Muscle of leg (tissue), 11 donors: ENCODE measurements around the gene MYOF. TPM values are rescaled to one million over a fixed set of nuclear protein-coding genes. Genes with fewer than 3 reads are reported as not detected.
"Not testable (repeated sequence)": the region's sequence is repeated elsewhere in the genome, so short reads cannot be mapped to it uniquely, and the experiment has no call there.

Experiments used
- DNase-seq: peaks from one replicate; pipeline ENCODE4 v3.0.0; 2013
- H3K27ac ChIP-seq: one replicate; pipeline ENCODE4 v1.5.1; 2013; ENCODE audit warnings: mild to moderate bottlenecking, low read length, control low read depth
- H3K27me3 ChIP-seq: one replicate; pipeline ENCODE4 v1.6.1; 2013; ENCODE audit warnings: low read length; ENCODE audit not compliant: control insufficient read depth, insufficient read depth
- H3K36me3 ChIP-seq: one replicate; pipeline ENCODE4 v1.6.1; 2013; ENCODE audit warnings: low read length; ENCODE audit not compliant: control insufficient read depth, insufficient read depth
- H3K4me1 ChIP-seq: one replicate; pipeline ENCODE4 v1.6.1; 2013; ENCODE audit warnings: low read length; ENCODE audit not compliant: control insufficient read depth, insufficient read depth
- H3K4me3 ChIP-seq: one replicate; pipeline ENCODE4 v1.5.1; 2013; ENCODE audit warnings: low read length, control low read depth
- H3K9me3 ChIP-seq: replicated peaks from 2 replicates; pipeline ENCODE4 v1.6.1; 2013; ENCODE audit warnings: low read depth, low read length; ENCODE audit not compliant: control insufficient read depth
- WGBS: methylation state at CpG from one replicate; pipeline ENCODE4 v1.1.5; 2013; ENCODE audit warnings: missing lambda C conversion rate; ENCODE audit not compliant: insufficient coverage; 5-methylcytosine and 5-hydroxymethylcytosine counted together
- polyA plus RNA-seq, 8 donors: library from polyadenylated mRNA; unstranded; fragments of 120-200 nt; gene quantifications; one replicate each; pipeline versions ENCODE4 v1.2.1 to v1.2.3, GENCODE V29; 2013; ENCODE audit warnings: inconsistent platforms in 1 of 8, low replicate concordance in 1 of 8; ENCODE audit not compliant: insufficient read length in 8 of 8, insufficient read depth in 1 of 8
- total RNA-seq: library from RNA; stranded (reverse); fragments of 120-200 nt; gene quantifications from one replicate; pipeline ENCODE4 v1.2.4, GENCODE V29; 2013

Gene MYOF
- total and polyA plus RNA-seq, 9 donors, result 37.6 to 85.0 (median 55.2) TPM

DNA sequence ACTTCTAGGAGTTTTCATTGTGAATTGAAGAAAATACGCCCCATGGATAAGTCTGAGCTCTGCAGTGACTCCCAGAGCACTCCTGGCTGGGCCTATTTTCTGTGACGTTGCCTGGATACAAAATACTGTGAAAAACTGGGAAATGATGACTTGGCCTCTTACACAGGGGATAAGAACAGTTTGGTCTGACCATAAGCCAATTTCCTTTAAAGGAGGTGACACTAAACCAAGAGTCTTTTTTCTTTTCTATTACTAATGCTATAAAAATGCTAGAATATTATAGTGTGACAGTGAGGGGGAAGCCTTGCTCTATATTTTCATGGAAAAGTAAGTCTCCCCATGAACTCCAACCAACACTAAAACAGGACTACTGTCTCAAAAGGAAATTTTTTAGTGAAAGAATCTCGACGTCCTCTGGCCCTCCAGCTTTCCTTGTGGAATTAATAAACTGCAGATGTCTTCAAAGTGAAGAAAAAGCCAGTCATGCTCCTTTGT is 45.5 kb downstream of the MYOF start:
- H3K27me3 ChIP-seq, result no peaks in the 10 kb centered on the region
- peak; percentile 99 for DNase-seq
- H3K9me3 ChIP-seq, result no peaks in the 10 kb centered on the region
- peak overlapping the region; percentile 100 for H3K27ac ChIP-seq
- WGBS, result 0% methylated on average over 2 of the region's 4 CpGs
- H3K36me3 ChIP-seq, result no peaks in the 10 kb centered on the region
- H3K4me3 ChIP-seq, result no peak overlapping the region
- peaks cover 37% of the 10 kb centered on the region for H3K4me1 ChIP-seq

DNA sequence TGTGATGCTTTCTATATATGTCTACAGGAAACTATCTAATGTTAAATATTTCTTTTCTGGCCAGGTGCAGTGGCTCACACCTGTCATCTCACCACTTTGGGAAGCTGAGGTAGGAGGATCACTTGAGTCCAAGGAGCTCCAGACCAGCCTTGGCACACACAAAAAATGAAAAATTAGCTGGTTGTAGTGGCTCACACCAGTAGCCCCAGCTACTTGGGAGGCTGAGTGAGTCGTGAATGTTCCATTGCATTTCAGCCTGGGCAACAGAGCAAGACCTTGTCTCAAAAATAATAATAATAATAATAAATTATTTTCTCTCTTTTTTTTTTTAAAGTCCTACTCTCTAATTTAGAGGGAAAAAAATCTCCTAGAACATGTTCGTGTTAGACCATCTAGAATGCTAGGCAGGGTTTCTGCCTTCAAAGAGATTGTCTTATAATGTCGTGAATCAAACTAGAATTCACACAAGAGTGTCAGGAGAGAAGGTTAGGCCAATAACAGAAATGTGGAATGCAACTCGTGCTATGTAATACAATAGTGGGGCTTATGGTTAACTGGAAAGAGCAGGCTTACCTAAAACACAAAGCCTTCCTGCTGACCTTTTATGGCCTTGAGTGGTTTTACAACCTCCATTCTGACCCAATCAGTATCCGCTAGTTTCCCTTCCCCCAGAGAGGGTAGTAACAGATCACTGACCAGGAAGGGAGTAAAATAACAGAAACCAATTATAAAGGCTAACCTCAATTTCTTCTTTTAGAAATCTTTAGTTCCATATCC is 46.3 kb downstream of the MYOF start:
- no CpG with 5 or more reads among the region's 5 CpGs for WGBS
- H3K4me3 ChIP-seq, result no peak overlapping the region

DNA sequence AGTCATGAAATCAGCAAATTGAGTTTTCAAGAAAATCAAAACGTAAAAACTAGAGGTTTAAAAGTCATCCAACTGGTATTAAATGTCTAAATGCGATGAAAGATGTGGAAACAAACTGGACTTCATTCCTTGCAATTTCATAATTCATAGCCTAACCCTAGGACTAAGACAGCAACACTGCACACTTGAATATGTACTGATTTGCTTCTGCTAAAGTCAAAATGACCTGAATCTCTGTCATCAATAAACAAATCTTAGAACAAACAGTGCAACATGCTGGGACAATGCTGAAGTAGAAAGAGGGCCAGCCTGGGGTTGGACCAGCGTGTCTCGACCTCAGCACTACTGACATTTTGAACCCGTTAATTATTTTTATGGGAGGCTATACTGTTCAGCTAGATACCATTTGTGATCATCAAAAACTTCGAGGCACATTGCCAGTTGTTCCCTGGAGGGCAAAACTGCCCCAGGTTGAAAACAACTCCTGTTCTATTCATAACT is 47.1 kb downstream of the MYOF start:
- no peak overlapping the region for H3K4me3 ChIP-seq
- peaks cover 37% of the 10 kb centered on the region for H3K4me1 ChIP-seq
- WGBS, result 31% methylated on average over 4 of the region's 6 CpGs
- no peak for DNase-seq
- H3K36me3 ChIP-seq, result no peaks in the 10 kb centered on the region
- no peaks in the 10 kb centered on the region for H3K9me3 ChIP-seq
- H3K27me3 ChIP-seq, result no peaks in the 10 kb centered on the region
- H3K27ac ChIP-seq, result peak overlapping the region; percentile 100

More for the DNA sequence above, 46.3 kb downstream of the MYOF start:
- Histone ChIP-seq H3K9me3 (no peaks in the 10 kb centered on the region), H3K36me3 (no peaks in the 10 kb centered on the region), H3K27ac (peak overlapping the region; percentile 100), H3K4me1 (peaks cover 37% of the 10 kb centered on the region), H3K27me3 (no peaks in the 10 kb centered on the region)
- DNase-seq, result peak; percentile 77

DNA sequence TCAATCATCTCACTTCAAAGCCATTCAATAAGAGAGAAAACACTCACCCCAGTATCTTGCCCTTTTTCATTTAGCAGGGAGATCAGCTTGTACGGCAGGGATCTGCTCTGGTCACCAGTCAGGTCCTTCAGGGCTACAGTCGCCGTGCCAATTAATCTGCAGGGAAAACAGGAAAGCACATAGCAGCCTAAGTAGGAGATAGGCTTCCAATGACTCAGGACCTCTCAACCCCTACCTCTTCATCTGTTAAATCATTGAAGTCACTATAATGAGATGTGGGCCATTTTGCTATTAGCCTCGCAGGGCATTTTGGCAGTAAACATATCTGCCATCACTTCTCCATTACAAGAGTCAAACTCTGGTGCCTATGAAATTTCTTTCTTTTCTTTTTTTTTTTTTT is 50.8 kb downstream of the MYOF start:
- Histone ChIP-seq H3K4me3 (no peak overlapping the region), H3K36me3 (peaks cover 3% of the 10 kb centered on the region), H3K4me1 (peaks cover 17% of the 10 kb centered on the region), H3K27me3 (no peaks in the 10 kb centered on the region), H3K9me3 (no peaks in the 10 kb centered on the region), H3K27ac (no peak overlapping the region)
- DNase-seq, result no peak
- 80% methylated on average over 1 of the region's 4 CpGs for WGBS

DNA sequence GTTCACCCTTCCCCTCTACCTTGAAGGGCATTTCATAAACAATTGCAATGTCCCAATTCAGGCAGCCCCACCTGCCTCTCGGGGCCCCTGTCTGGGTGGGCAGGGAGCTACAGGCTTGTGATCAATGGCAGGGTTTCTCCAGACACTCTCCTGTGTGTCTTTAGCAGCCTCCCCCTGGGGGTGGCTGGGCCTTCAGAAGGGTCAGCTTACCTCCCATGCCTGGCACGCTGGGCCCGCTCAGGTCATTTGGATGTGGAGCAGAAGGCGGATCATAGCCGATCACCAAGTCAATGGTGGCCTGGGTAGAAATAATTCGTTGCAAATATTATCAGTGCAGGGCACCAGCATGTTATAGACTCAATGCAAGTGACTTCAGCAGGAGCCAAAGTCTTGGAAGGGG is 56.3 kb downstream of the MYOF start:
- Histone ChIP-seq H3K27ac (no peak overlapping the region), H3K27me3 (no peaks in the 10 kb centered on the region), H3K9me3 (no peaks in the 10 kb centered on the region), H3K4me1 (peaks cover 20% of the 10 kb centered on the region), H3K36me3 (peaks cover 20% of the 10 kb centered on the region), H3K4me3 (no peak overlapping the region)
- WGBS, result 90% methylated on average over 6 of the region's 6 CpGs
- DNase-seq, result no peak

DNA sequence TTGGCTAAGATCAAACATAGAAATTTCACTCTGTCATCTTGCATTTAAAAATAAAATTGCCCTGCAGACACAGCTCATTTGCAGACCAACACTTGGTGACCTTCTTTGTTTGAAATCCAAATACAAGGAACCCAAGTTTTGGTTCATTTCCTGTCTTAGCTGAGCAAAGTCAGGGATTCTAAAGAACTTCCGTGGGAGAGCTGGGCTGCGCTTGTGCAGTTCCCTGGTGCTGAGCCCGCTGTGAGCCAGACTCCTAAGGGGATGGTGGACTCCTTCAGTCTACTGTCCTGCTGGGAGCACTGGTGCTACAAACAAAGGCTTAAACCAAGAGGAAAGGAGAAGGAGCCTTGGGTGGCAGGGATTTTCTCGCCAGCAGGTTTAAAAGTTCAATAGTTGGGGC is 60.0 kb downstream of the MYOF start:
- H3K4me1 ChIP-seq, result peaks cover 29% of the 10 kb centered on the region
- H3K27ac ChIP-seq, result peak overlapping the region; percentile 85

DNA sequence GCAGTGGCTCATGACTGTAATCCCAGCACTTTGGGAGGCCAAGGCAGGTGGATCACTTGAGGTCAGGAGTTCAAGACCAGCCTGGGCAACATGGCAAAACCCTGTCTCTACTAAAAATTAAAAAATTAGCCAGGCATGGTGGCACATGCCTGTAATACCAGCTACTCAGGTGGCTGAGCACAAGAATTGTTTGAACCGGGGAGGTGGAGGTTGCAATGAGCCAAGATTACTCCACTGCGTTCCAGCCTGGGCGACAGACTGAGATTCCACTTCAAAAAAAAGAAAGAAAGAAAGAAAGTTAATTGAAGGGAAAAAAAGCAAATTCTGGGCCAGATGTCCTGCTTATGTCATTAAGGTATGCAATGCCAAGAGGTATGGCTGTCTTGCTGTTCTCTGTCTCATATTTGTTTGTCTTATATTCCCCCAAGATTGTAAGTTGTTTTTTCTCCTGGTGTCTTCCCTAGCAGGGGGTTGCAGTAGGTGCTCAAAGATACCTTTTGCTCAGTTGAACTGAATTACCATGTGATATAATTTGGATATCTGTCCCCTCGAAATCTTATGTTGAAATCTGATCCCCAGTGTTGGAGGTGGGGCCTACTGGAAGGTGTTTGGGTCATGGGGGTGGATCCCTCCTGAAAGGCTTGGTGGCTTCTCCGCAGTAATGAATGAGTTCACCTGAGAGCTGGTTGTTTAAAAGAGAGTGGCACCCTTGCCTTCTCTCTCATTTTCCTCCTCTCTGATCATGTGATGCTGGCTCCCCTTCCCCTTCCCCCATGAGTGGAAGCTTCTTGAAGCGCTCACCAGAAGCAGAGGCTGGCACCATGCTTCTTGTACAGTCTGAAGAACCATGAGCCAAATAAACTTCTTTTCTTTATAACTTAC is 60.9 kb downstream of the MYOF start:
- H3K4me1 ChIP-seq, result peaks cover 26% of the 10 kb centered on the region
- peak; percentile 64 for DNase-seq
- peak overlapping the region; percentile 85 for H3K27ac ChIP-seq

More for the DNA sequence above, 60.0 kb downstream of the MYOF start:
- DNase-seq, result no peak
- WGBS, result 52% methylated on average over 3 of the region's 4 CpGs
- Histone ChIP-seq H3K4me3 (no peak overlapping the region), H3K36me3 (peaks cover 17% of the 10 kb centered on the region), H3K9me3 (no peaks in the 10 kb centered on the region), H3K27me3 (no peaks in the 10 kb centered on the region)

DNA sequence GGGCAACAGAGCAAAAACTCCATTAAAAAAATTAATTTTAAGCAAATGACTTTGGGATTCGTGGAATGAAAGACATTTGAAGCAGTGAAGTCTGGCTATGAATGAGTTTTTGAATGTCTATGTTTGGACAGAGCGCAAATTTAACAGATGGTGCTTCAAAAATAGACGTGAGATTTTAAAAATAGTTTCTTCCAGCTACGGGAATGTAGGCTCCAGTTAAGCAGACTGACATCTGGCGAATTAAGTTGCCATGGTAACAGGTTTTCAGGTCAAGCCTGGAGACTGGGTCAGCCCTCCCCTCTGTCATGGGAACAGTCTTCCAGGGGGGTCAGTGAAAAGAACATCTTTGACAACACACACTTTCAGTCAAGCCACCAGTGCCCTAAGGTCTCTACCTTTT is 62.0 kb downstream of the MYOF start:
- H3K36me3 ChIP-seq, result peaks cover 7% of the 10 kb centered on the region
- H3K27ac ChIP-seq, result peak overlapping the region; percentile 85
- H3K4me1 ChIP-seq, result peaks cover 26% of the 10 kb centered on the region
- DNase-seq, result peak; percentile 96
- 4% methylated on average over 4 of the region's 5 CpGs for WGBS
- H3K27me3 ChIP-seq, result no peaks in the 10 kb centered on the region
- H3K4me3 ChIP-seq, result no peak overlapping the region
- H3K9me3 ChIP-seq, result no peaks in the 10 kb centered on the region

More for the DNA sequence above, 60.9 kb downstream of the MYOF start:
- no peaks in the 10 kb centered on the region for H3K9me3 ChIP-seq
- H3K4me3 ChIP-seq, result no peak overlapping the region
- peaks cover 16% of the 10 kb centered on the region for H3K36me3 ChIP-seq
- WGBS, result 36% methylated on average over 4 of the region's 6 CpGs
- no peaks in the 10 kb centered on the region for H3K27me3 ChIP-seq

DNA sequence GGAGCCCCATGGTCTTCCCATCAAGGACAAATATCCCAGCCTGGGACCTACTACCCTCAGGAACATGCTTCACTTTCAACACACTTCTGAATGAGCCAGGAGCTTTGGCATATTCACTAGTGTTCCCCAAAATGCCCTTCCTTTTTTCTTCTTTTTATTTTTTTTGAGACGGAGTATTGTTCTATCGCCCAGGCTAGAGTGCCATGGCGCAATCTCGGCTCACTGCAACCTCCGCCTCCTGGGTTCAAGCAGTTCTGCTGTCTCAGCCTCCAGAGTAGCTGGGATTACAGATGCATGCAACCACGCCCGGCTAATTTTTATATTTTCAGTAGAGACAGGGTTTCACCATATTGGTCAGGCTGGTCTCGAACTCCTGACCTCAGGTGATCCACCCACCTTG is 63.1 kb downstream of the MYOF start:
- peaks cover 26% of the 10 kb centered on the region for H3K4me1 ChIP-seq
- DNase-seq, H3K27me3 ChIP-seq, H3K9me3 ChIP-seq, H3K4me3 ChIP-seq, H3K36me3 ChIP-seq, H3K27ac ChIP-seq: not testable (repeated sequence)
- 91% methylated on average over 7 of the region's 8 CpGs for WGBS

DNA sequence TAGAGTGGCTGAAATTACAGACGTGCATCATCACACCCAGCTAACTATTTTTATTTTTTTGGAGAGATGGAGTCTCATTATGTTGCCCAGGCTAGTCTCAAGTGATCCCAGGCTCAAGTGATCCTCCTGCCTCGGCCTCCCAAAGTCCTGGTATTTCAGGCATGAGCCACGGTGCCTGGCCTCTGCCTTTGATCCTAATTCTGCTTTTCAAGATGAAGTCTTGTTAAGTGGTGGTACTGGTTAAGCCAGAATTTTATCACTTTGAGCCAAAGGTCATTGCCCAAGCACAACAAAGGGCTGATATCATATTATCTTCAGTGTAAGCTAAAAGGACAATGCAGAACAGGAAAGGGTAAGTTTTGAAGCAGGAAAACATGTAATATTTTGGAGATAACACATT is 64.2 kb downstream of the MYOF start:
- H3K4me1 ChIP-seq, result peaks cover 33% of the 10 kb centered on the region
- 40% methylated on average over 1 of the region's 3 CpGs for WGBS

More for the DNA sequence above, 64.2 kb downstream of the MYOF start:
- no peak for DNase-seq
- Histone ChIP-seq H3K4me3 (no peak overlapping the region), H3K27me3 (no peaks in the 10 kb centered on the region), H3K9me3 (no peaks in the 10 kb centered on the region), H3K36me3 (peaks cover 5% of the 10 kb centered on the region), H3K27ac (no peak overlapping the region)
